Measurements from ENCODE around the gene PLA2G2C. TPM values are rescaled to one million over a fixed set of nuclear protein-coding genes. Genes with fewer than 3 reads are reported as not detected.
A peak's percentile ranks its signal among the peaks of the same experiment; 100 is the strongest.

PLA2G2C gene
- total RNA-seq, 4 donors from 2014 or later: not detected

GRCh38 chr1:20138961-20139550, 47.3 kb downstream of the PLA2G2C start, which contains the start of gene PLA2G2F:
Gene PLA2G2F, plus strand, starts transcription at chr1:20139323. Its CDS starts 105 bp downstream, at chr1:20139428.
- TF ChIP-seq CTCF (IDR thresholded peaks at IDR 0.05): no peak
- no peak for TF ChIP-seq EP300 (IDR thresholded peaks at IDR 0.05)
- no peak for TF ChIP-seq POLR2AphosphoS5 (IDR thresholded peaks at IDR 0.05)
- TF ChIP-seq POLR2A (IDR thresholded peaks at IDR 0.05): no peak
- DNase-seq (ENCODE audit: low spot score in 2 of 2): peak; percentile 31 to 40
- peaks cover 15% of the 10 kb centered on the region for H3K4me1 ChIP-seq

DNA sequence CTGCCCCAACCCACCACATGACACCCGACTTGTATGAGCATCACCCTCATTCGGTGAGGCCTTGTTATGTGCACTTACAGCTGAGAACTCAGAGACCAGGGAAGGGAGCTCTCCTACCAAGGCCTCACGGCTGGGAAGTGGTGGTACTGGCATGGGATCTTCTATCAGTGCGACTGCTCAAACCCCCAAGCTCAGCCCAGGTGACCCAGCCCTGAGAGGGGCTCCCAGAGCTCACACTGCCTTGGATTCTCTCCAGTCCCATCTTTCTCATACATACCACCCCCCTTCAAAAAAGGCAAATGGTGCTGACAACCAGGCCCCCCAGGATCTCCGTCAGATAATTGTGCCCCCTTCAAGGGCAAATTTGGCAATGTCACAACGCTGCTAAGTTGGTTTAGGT, 48.0 kb downstream of the PLA2G2C start:
- H3K27ac ChIP-seq: no peak overlapping the region
- DNase-seq (ENCODE audit: low spot score in 2 of 2): peak; percentile 35 to 58
- no peaks in the 10 kb centered on the region for H3K9me3 ChIP-seq
- 83% methylated on average over 5 of the region's 6 CpGs for WGBS
- no peaks in the 10 kb centered on the region for H3K27me3 ChIP-seq
- no peak for TF ChIP-seq POLR2A (IDR thresholded peaks at IDR 0.05)
- no peak for TF ChIP-seq EP300 (IDR thresholded peaks at IDR 0.05)
- no peak for TF ChIP-seq CTCF (IDR thresholded peaks at IDR 0.05)
- TF ChIP-seq POLR2AphosphoS5 (IDR thresholded peaks at IDR 0.05): no peak
- peaks cover 15% of the 10 kb centered on the region for H3K4me1 ChIP-seq
- H3K4me3 ChIP-seq: no peak overlapping the region
- H3K36me3 ChIP-seq: no peaks in the 10 kb centered on the region

More at GRCh38 chr1:20138961-20139550, 47.3 kb downstream of the PLA2G2C start, which contains the start of gene PLA2G2F:
- 95% methylated on average over 8 of the region's 9 CpGs for WGBS
- no peak within 1 kb of the TSS for H3K27ac ChIP-seq
- H3K36me3 ChIP-seq: no peaks in the 10 kb centered on the region
- no peaks in the 10 kb centered on the region for H3K9me3 ChIP-seq
- H3K4me3 ChIP-seq: no peak within 1 kb of the TSS
- H3K27me3 ChIP-seq: no peaks in the 10 kb centered on the region

GRCh38 chr1:20137604-20138003, 48.7 kb downstream of the PLA2G2C start:
- Histone ChIP-seq H3K36me3 (no peaks in the 10 kb centered on the region), H3K27me3 (no peaks in the 10 kb centered on the region), H3K27ac (peak overlapping the region; percentile 35), H3K4me1 (peaks cover 15% of the 10 kb centered on the region), H3K4me3 (no peak overlapping the region), H3K9me3 (no peaks in the 10 kb centered on the region)
- 73% methylated on average over 1 of the region's 1 CpG for WGBS
- peak; percentile 11 to 35 for DNase-seq (ENCODE audit: low spot score in 2 of 2)
- no peak for TF ChIP-seq CTCF (IDR thresholded peaks at IDR 0.05)
- TF ChIP-seq POLR2AphosphoS5 (IDR thresholded peaks at IDR 0.05): no peak
- TF ChIP-seq EP300 (IDR thresholded peaks at IDR 0.05): no peak
- TF ChIP-seq POLR2A (IDR thresholded peaks at IDR 0.05): no peak

DNA sequence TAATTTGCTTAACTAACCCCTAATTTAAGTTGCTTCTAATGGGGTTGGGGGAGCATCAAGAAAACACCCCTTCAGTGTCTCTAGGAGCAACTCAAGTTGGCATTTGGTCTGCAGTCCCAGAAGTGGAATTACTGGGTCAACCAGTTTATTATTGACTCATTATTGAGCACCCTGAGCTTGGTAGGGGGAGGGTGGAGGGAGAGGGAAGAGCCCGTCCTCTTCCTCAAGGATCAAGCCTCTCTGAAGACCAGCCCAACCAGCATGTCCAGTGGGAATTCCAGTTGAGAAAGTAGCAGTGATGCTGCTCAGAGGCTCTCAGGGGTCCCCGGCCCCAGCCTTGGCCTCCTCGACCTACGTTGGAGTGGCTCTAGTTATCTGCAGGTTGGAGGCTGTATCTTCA, 49.3 kb downstream of the PLA2G2C start:
- no peaks in the 10 kb centered on the region for H3K27me3 ChIP-seq
- H3K4me1 ChIP-seq: peaks cover 15% of the 10 kb centered on the region
- no peak overlapping the region for H3K4me3 ChIP-seq
- no peak for TF ChIP-seq POLR2A (IDR thresholded peaks at IDR 0.05)
- TF ChIP-seq POLR2AphosphoS5 (IDR thresholded peaks at IDR 0.05): no peak
- TF ChIP-seq EP300 (IDR thresholded peaks at IDR 0.05): no peak
- TF ChIP-seq CTCF (IDR thresholded peaks at IDR 0.05): no peak
- DNase-seq (ENCODE audit: low spot score in 2 of 2): peak; percentile 33 to 65
- H3K27ac ChIP-seq: peak overlapping the region; percentile 35
- H3K36me3 ChIP-seq: no peaks in the 10 kb centered on the region
- 86% methylated on average over 4 of the region's 4 CpGs for WGBS
- H3K9me3 ChIP-seq: no peaks in the 10 kb centered on the region

DNA sequence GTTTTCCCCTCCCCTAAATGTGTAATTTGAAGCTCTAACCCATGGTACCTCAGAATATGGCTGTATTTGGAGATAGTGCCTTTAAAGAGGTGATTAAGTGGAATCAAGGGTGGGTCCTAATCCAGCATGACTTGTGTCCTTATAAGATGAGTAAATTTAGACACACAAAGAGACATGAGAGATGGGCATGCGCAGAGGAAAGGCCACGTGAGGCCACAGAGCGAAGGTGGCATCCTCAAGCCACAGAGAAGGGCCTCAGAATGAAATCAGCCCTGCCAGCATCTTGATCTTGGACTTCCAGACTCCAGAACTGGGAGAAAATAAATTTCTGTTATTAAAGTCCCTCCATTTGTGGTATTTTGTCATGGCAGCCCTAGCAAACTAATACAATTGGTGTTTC, 50.1 kb downstream of the PLA2G2C start:
- no peak for TF ChIP-seq CTCF (IDR thresholded peaks at IDR 0.05)
- no peak for TF ChIP-seq POLR2A (IDR thresholded peaks at IDR 0.05)
- TF ChIP-seq EP300 (IDR thresholded peaks at IDR 0.05): no peak
- TF ChIP-seq POLR2AphosphoS5 (IDR thresholded peaks at IDR 0.05): no peak
- Histone ChIP-seq H3K27me3 (no peaks in the 10 kb centered on the region), H3K4me3 (no peak overlapping the region), H3K4me1 (peaks cover 15% of the 10 kb centered on the region), H3K9me3 (no peaks in the 10 kb centered on the region), H3K36me3 (no peaks in the 10 kb centered on the region), H3K27ac (no peak overlapping the region)
- 94% methylated on average over 3 of the region's 3 CpGs for WGBS
- DNase-seq (ENCODE audit: low spot score in 2 of 2): peak in 1 of 2 donors; percentile 32
